A549 (cell line): ENCODE measurements around the gene ESD. TPM values are rescaled to one million over a fixed set of nuclear protein-coding genes. Genes with fewer than 3 reads are reported as not detected.
"Not testable (repeated sequence)": the region's sequence is repeated elsewhere in the genome, so short reads cannot be mapped to it uniquely, and the experiment has no call there.

Source experiments
- ATAC-seq, 2 experiments: fragments of 200-7000 bp in 1 of 2; fragments of >200 bp in 1 of 2; cut with Nextera tagmentation in 1 of 2; cut with Tn5 transposase in 1 of 2; 3 replicates each; pipeline versions ENCODE4 v1.8.0 to v1.9.1; 2018 to 2020; ENCODE audit warnings: mild to moderate bottlenecking in 1 of 2, moderate library complexity in 1 of 2
- CTCF ChIA-PET: fragments of 300-600 bp; sonication (Branson Sonifier 250); formaldehyde crosslinking; extraction: SDS; loops from one replicate; lab custom pipeline; 2021; ENCODE audit warnings: antibody characterized with exemption, inconsistent platforms; lab: Yijun Ruan, JAX
- POLR2A ChIA-PET: fragments of 350-600 bp; formaldehyde crosslinking; extraction: SDS; loops from one replicate; lab custom pipeline; 2021; ENCODE audit warnings: antibody characterized with exemption, inconsistent platforms; lab: Yijun Ruan, JAX
- DNase-seq, 2 experiments: peaks; one replicate each; pipeline versions ENCODE4 v3.0.0 to v3.0.0-alpha.2; 2011 to 2016; ENCODE audit warnings: low read depth in 1 of 2, low spot score in 1 of 2
- FAIRE-seq: peaks from 2 replicates; lab custom pipeline; 2011; peaks lifted over from hg19 to GRCh38; lab: Jason Lieb, UNC
- H3K27ac ChIP-seq, 2 experiments: fragments of >200 bp; sonication (Bioruptor Twin); formaldehyde crosslinking; 3 replicates each; pipeline ENCODE4 v1.5.1; 2016 to 2017
- H3K4me1 ChIP-seq: fragments of >200 bp; sonication (Bioruptor Twin); formaldehyde crosslinking; 3 replicates; pipeline ENCODE4 v1.6.1; 2016
- H3K4me2 ChIP-seq: fragments of >200 bp; sonication (Bioruptor Twin); formaldehyde crosslinking; 3 replicates; pipeline ENCODE4 v1.6.1; 2016
- H3K4me3 ChIP-seq: fragments of >200 bp; sonication (Bioruptor Twin); formaldehyde crosslinking; 3 replicates; pipeline ENCODE4 v1.5.1; 2016
- H3K9me3 ChIP-seq: fragments of >200 bp; sonication (Bioruptor Twin); formaldehyde crosslinking; 3 replicates; pipeline ENCODE4 v1.6.1; 2016
- BHLHE40 ChIP-seq: IDR thresholded peaks from 2 replicates; pipeline ENCODE4 v1.6.1; 2012; ENCODE audit warnings: low read depth, low read length, inconsistent platforms
- CBX8 ChIP-seq: fragments of 200-600 bp; sonication (generic); IDR thresholded peaks from 2 replicates; pipeline ENCODE4 v1.6.1; 2016
- CHD2 ChIP-seq: fragments of 150-350 bp; IDR thresholded peaks from 2 replicates; pipeline ENCODE4 v1.6.1; 2014; ENCODE audit warnings: low read length; ENCODE audit not compliant: partially characterized antibody
- EHMT2 ChIP-seq: fragments of 200-600 bp; sonication (generic); IDR thresholded peaks from 2 replicates; pipeline ENCODE4 v1.6.1; 2016; ENCODE audit warnings: antibody characterized with exemption, low read depth, mild to moderate bottlenecking, moderate library complexity
- FOSL2 ChIP-seq, 2 experiments: fragments of 450-650 bp in 1 of 2; fragments of >200 bp in 1 of 2; sonication (Bioruptor Twin) in 1 of 2; formaldehyde crosslinking; IDR thresholded peaks; 2 replicates each; pipeline versions ENCODE4 v1.5.0 to v1.6.1; 2016 to 2020; ENCODE audit warnings: mild to moderate bottlenecking in 1 of 2, moderate library complexity in 1 of 2
- GATA3 ChIP-seq: IDR thresholded peaks from 2 replicates; pipeline ENCODE4 v1.6.1; 2012; ENCODE audit warnings: borderline replicate concordance
- HEYL ChIP-seq: fragments of 250-450 bp; sonication (Bioruptor Pico); IDR thresholded peaks from 2 replicates; pipeline ENCODE4 v1.8.0; 2021; ENCODE audit warnings: mild to moderate bottlenecking, moderate library complexity
- HOXA7 ChIP-seq: fragments of 250-450 bp; sonication (Bioruptor Pico); IDR thresholded peaks from 2 replicates; pipeline ENCODE4 v1.5.0; 2020; ENCODE audit warnings: mild to moderate bottlenecking, moderate library complexity
- HOXB13 ChIP-seq: fragments of 250-450 bp; sonication (Bioruptor Pico); IDR thresholded peaks from 2 replicates; pipeline ENCODE4 v1.5.0; 2020; ENCODE audit warnings: low read depth, mild to moderate bottlenecking, moderate library complexity
- HOXB5 ChIP-seq: fragments of 250-450 bp; sonication (Bioruptor Pico); IDR thresholded peaks from 2 replicates; pipeline ENCODE4 v1.5.0; 2020; ENCODE audit warnings: mild to moderate bottlenecking, moderate library complexity
- KDM5A ChIP-seq: fragments of 200-600 bp; sonication (generic); IDR thresholded peaks from 2 replicates; pipeline ENCODE4 v1.6.1; 2016; ENCODE audit warnings: antibody characterized with exemption, mild to moderate bottlenecking
- MAZ ChIP-seq: fragments of 150-350 bp; IDR thresholded peaks from 2 replicates; pipeline ENCODE4 v1.6.1; 2014; ENCODE audit warnings: antibody characterized with exemption, low read depth, low read length, borderline replicate concordance
- MYC ChIP-seq: IDR thresholded peaks from 2 replicates; pipeline ENCODE4 v1.6.1; 2012; ENCODE audit warnings: mild to moderate bottlenecking, inconsistent platforms, low read length, improper control_type of control experiment, borderline replicate concordance
- PHF8 ChIP-seq: fragments of 200-600 bp; sonication (generic); IDR thresholded peaks from 2 replicates; pipeline ENCODE4 v1.6.1; 2016; ENCODE audit warnings: low read depth, mild to moderate bottlenecking, antibody characterized with exemption, moderate library complexity, borderline replicate concordance
- POLR2A ChIP-seq: IDR thresholded peaks from 2 replicates; pipeline ENCODE4 v1.6.1; 2012; ENCODE audit warnings: mild to moderate bottlenecking, low read length
- RAD21 ChIP-seq, 2 experiments: fragments of >200 bp in 1 of 2; sonication (Bioruptor Twin) in 1 of 2; formaldehyde crosslinking in 1 of 2; IDR thresholded peaks in 1 of 2; conservative IDR thresholded peaks in 1 of 2; 2 replicates in 1 of 2; 3 replicates in 1 of 2; pipeline ENCODE4 v1.6.1; 2012 to 2018; ENCODE audit warnings: inconsistent platforms in 1 of 2
- RARB ChIP-seq: fragments of 250-450 bp; sonication (Bioruptor Pico); IDR thresholded peaks from 2 replicates; pipeline ENCODE4 v1.8.0; 2021; ENCODE audit warnings: mild to moderate bottlenecking, moderate library complexity
- SMC3 ChIP-seq: fragments of >200 bp; sonication (Bioruptor Twin); formaldehyde crosslinking; IDR thresholded peaks from 3 replicates; pipeline ENCODE4 v1.6.1; 2018; ENCODE audit warnings: inconsistent platforms
- TFCP2L1 ChIP-seq: fragments of 250-450 bp; sonication (Bioruptor Pico); IDR thresholded peaks from 2 replicates; pipeline ENCODE4 v1.5.0; 2021; ENCODE audit warnings: mild to moderate bottlenecking
- TP53 ChIP-seq: fragments of 250-450 bp; sonication (Bioruptor Pico); IDR thresholded peaks from 2 replicates; pipeline ENCODE4 v1.5.0; 2021; ENCODE audit warnings: mild to moderate bottlenecking, moderate library complexity
- ZC3H11A ChIP-seq: fragments of 450-650 bp; IDR thresholded peaks from 2 replicates; pipeline ENCODE4 v1.6.1; 2014; ENCODE audit warnings: antibody characterized with exemption, mild to moderate bottlenecking
- WGBS: methylation state at CpG from one replicate; pipeline ENCODE4 v1.1.6; 2017; ENCODE audit errors: missing lambda C conversion rate; 5-methylcytosine and 5-hydroxymethylcytosine counted together
- polyA plus RNA-seq, 4 experiments: library from polyadenylated mRNA; depleted of rRNA in 3 of 4; stranded (reverse); fragments of >200 nt; fragmentation: RNase III in 1 of 4; extraction: RNeasy Plus Mini Kit Qiagen cat#74134 plus additional on column Dnase treatment in 1 of 4; gene quantifications; 2 replicates in 3 of 4; 3 replicates in 1 of 4; pipeline ENCODE4 v1.2.3, GENCODE V29; 2011 to 2017
- TF ChIP-seq, protein P1 (sequence below): fragments of 250-450 bp; sonication (Bioruptor Pico); IDR thresholded peaks from 2 replicates; pipeline ENCODE4 v1.5.0; 2021; ENCODE audit warnings: mild to moderate bottlenecking, moderate library complexity, borderline replicate concordance
- TF ChIP-seq, protein P2 (sequence below): IDR thresholded peaks from 2 replicates; pipeline ENCODE4 v1.6.1; 2012; ENCODE audit warnings: low read depth, borderline replicate concordance
- TF ChIP-seq, protein P3 (sequence below): fragments of 450-650 bp; IDR thresholded peaks from 2 replicates; pipeline ENCODE4 v1.6.1; 2014; ENCODE audit warnings: antibody characterized with exemption

The ESD gene
- polyA plus RNA-seq, 2 of the 4 experiments (the other 2 are of a cell fraction) = 107 to 122 TPM

GRCh38 chr13:46773541-46773940, 23.4 kb downstream of the ESD start:
- DNase-seq (no peak), FAIRE-seq (no peak), ATAC-seq (no peak)
- Histone ChIP-seq H3K9me3 (no peaks in the 10 kb centered on the region), H3K27ac (no peak overlapping the region), H3K4me1 (no peaks in the 10 kb centered on the region), H3K4me2 (no peak overlapping the region), H3K4me3 (no peak overlapping the region)
- TF ChIP-seq MAZ = no peak
- TF ChIP-seq BHLHE40 = no peak
- TF ChIP-seq HOXB5 (CRISPR knock-in tag) = no peak
- TF ChIP-seq PHF8 = no peak
- TF ChIP-seq HOXA7 (CRISPR knock-in tag) = no peak
- TF ChIP-seq CBX8 = no peak
- TF ChIP-seq RAD21 (conservative IDR thresholded peaks at IDR 0.05 in 1 of 2, IDR thresholded peaks at IDR 0.05 in 1 of 2) = no peak
- no peak for TF ChIP-seq TP53 (CRISPR knock-in tag)
- TF ChIP-seq FOSL2 (IDR thresholded peaks at IDR 0.05) = no peak
- TF ChIP-seq FOSL2 (CRISPR knock-in tag; IDR thresholded peaks at IDR 0.05) = no peak
- TF ChIP-seq, protein P1, sequence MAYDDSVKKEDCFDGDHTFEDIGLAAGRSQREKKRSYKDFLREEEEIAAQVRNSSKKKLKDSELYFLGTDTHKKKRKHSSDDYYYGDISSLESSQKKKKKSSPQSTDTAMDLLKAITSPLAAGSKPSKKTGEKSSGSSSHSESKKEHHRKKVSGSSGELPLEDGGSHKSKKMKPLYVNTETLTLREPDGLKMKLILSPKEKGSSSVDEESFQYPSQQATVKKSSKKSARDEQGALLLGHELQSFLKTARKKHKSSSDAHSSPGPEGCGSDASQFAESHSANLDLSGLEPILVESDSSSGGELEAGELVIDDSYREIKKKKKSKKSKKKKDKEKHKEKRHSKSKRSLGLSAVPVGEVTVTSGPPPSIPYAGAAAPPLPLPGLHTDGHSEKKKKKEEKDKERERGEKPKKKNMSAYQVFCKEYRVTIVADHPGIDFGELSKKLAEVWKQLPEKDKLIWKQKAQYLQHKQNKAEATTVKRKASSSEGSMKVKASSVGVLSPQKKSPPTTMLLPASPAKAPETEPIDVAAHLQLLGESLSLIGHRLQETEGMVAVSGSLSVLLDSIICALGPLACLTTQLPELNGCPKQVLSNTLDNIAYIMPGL (CRISPR knock-in tag) = no peak
- no peak for TF ChIP-seq POLR2A
- TF ChIP-seq HOXB13 = no peak
- no peak for TF ChIP-seq TFCP2L1
- 89% methylated on average over 2 of the region's 2 CpGs for WGBS
- POLR2A ChIA-PET = no interaction called here
- CTCF ChIA-PET = no interaction called here

DNA sequence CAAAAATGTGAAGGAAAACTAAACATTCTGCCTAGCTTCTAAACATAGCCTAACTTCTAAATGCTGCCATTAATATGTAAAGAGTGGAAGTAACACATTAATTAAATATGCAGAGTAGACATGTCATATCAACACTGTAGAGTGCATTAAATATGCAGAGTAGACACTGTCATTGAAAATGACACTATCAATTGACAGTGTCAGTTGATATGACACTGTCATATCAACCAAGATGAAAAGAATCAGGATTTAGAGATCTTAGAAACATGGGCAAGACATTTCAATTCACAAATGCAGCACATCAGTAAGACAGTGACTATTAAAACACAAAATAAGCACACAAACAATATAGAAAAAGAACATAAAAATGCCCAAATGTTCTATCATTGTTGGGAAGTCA, 25.3 kb downstream of the ESD start:
- TF ChIP-seq RARB (CRISPR knock-in tag) (no peak), EHMT2 (no peak), GATA3 (no peak), CHD2 (no peak), PHF8 (no peak), SMC3 (no peak), RAD21 (conservative IDR thresholded peaks at IDR 0.05 in 1 of 2, IDR thresholded peaks at IDR 0.05 in 1 of 2) (no peak), MAZ (no peak), MYC (no peak), HEYL (CRISPR knock-in tag) (no peak), ZC3H11A (no peak), KDM5A (no peak)
- TF ChIP-seq, protein P2, sequence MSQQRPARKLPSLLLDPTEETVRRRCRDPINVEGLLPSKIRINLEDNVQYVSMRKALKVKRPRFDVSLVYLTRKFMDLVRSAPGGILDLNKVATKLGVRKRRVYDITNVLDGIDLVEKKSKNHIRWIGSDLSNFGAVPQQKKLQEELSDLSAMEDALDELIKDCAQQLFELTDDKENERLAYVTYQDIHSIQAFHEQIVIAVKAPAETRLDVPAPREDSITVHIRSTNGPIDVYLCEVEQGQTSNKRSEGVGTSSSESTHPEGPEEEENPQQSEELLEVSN = no peak
- TF ChIP-seq, protein P3, sequence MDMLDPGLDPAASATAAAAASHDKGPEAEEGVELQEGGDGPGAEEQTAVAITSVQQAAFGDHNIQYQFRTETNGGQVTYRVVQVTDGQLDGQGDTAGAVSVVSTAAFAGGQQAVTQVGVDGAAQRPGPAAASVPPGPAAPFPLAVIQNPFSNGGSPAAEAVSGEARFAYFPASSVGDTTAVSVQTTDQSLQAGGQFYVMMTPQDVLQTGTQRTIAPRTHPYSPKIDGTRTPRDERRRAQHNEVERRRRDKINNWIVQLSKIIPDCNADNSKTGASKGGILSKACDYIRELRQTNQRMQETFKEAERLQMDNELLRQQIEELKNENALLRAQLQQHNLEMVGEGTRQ = no peak
- no peaks in the 10 kb centered on the region for H3K4me1 ChIP-seq
- no peak for FAIRE-seq
- ATAC-seq = no peak
- H3K27ac ChIP-seq = no peak overlapping the region
- DNase-seq = no peak
- no peak overlapping the region for H3K4me3 ChIP-seq
- H3K4me2 ChIP-seq = no peak overlapping the region
- ChIA-PET CTCF (interaction anchor here (0.7 kb wide), 1 partner anchor 12 kb away, joined by 3 read pairs; no protein-coding TSS in a partner anchor), POLR2A (no interaction called here)
- no peaks in the 10 kb centered on the region for H3K9me3 ChIP-seq

GRCh38 chr13:46769925-46770324, 27.0 kb downstream of the ESD start:
- POLR2A ChIA-PET, H3K4me3 ChIP-seq, H3K9me3 ChIP-seq, H3K27ac ChIP-seq, DNase-seq, ATAC-seq, H3K4me2 ChIP-seq, H3K4me1 ChIP-seq, FAIRE-seq, CTCF ChIA-PET: not testable (repeated sequence)
- WGBS = 87% methylated on average over 4 of the region's 4 CpGs
